ENCODE measurements around the gene SC5D.

SC5D gene, protein sequence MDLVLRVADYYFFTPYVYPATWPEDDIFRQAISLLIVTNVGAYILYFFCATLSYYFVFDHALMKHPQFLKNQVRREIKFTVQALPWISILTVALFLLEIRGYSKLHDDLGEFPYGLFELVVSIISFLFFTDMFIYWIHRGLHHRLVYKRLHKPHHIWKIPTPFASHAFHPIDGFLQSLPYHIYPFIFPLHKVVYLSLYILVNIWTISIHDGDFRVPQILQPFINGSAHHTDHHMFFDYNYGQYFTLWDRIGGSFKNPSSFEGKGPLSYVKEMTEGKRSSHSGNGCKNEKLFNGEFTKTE

GRCh38 chr11:121292495-121293287, at the start of gene SC5D:
SC5D (plus strand) TSS chr11:121292771; CDS start chr11:121303376, 10,605 bp downstream.
- DNase-seq (ENCODE audit: low spot score): peak; percentile 94

DNA sequence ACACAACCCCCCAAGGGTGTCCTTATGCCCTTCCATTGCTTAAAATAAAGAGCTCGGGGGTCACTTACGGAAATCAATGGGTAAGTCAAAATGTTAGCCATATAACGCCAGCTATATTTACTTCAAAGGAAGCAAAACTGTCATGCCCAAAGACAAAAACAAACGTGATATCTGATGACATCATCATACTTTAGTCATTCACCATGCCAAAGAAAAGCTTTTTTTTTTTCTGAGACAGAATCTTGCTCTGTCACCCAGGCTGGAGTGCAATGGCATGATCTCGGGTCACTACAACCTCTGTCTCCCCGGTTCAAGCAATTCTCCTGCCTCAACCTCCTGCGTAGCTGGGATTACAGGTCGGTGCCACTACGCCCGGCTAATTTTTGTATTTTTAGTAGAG, 47.7 kb upstream of the SC5D start:
- no peak for DNase-seq (ENCODE audit: low spot score)

GRCh38 chr11:121246021-121246768, 46.4 kb upstream of the SC5D start:
- DNase-seq (ENCODE audit: low spot score): no peak

DNA sequence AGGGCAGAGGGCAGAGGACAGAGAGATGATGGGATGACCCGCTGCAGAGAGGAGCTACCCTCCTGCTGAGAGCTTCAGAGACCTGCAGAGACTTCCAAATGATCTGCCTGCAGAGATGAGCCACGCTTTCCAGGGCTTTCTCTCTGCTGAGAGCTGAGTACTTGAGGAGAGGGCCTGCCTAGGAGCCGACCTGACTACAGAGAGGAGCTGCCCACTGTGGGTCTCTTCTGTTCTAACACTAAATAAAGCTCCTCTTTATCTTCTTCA, 45.9 kb upstream of the SC5D start:
- no peak for DNase-seq (ENCODE audit: low spot score)

GRCh38 chr11:121248496-121248895, 44.1 kb upstream of the SC5D start:
- DNase-seq (ENCODE audit: low spot score): no peak

DNA sequence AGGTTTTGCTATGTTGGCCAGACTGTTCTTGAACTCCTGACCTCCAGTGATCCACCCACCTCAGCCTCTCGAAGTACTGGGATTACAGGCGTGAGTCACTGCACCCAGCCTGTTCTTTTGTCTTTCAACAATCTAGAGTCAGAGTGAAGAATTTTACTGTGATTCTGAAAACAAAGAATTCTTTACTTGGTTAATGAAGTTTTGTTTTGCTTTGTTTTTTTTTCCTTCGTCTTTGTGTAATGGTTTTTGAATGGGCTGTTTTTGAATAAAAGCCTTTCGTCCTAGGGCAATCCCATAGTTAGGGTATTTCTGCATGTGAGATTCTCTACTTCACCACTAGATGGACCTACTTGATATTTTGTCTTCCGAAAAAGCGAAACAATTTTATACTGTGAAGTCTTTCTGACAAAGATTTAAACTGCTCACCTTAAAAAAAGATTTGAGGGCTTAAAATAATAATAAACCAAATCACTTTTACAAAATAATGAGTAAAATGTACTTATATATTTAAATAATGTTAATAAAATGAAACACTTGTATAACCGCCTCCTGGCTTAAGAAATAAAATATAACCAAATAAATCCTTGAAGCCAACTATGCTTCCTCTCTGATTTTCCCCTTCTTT, 43.4 kb upstream of the SC5D start:
- peak; percentile 50 for DNase-seq (ENCODE audit: low spot score)

DNA sequence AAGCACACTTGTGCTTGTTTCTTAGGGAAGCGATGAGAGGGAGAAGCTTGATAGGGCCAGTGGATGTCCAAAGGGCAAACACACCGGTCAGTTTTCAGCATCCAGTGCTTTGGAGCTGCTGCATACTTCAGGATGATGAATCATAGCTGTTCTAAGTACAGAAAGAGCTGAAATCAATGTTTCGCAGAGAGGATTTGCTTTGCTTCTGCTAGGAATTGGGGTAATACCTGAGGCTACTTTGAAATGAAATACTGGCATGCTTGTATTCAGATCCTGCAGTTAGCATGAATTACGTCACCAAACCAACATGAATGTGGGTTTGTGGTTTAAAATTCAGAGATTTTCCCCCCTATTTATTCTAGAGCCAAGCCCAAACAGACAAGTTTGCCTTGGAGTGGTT, 41.7 kb upstream of the SC5D start:
- no peak for DNase-seq (ENCODE audit: low spot score)

GRCh38 chr11:121253951-121254350, 38.6 kb upstream of the SC5D start:
- no peak for DNase-seq (ENCODE audit: low spot score)

- no peak for DNase-seq (ENCODE audit: low spot score)
Observed at GRCh38 chr11:121254756-121255155, 37.8 kb upstream of the SC5D start.

DNA sequence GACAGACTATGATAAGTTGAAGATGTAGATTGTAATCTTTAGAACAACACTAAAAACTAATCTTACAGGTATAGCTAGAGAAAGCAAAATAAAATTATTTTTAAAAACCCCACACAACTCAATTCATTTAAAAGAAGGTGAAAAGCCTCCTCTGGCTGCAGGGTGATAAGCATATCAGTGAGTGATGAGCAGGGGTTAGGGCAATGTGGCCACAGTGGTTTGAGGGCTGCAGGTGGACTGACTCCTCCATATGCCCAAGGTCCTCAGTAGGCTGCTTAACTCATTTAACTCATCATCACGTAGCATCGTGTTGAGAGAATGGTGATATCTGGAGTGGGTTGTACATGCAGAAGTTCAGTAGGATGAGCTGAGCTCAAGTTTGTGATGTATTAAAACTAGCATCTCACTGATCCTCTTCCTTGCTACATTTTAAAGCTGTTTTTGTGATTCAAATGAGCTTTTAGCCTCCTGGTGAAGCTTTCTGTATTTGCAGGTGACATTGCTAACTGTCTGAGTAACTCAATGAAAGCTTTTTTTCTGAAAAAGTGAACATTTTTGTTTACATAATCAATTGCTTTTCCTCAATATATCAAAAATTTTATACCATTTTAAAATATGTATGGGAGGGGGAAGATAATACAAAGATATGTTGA, 37.0 kb upstream of the SC5D start:
- no peak for DNase-seq (ENCODE audit: low spot score)

DNA sequence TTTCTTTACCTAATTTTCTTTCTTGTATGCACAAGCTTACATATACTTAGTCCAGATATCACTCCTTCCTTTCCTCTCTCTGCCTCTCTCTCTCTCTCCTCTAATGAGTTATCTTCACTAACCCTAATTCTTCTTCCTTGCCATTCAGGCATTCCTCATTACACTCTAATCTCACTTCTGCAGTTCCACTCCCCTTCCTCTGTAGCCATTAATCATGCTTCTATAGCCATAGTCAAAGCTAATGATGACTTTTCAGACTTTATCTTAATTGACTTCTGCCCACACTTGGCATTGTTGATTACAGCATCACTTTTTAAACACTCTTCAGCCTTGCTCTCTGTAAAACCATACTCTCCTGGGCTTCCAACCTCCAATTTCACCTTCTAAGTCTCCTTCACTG, 35.3 kb upstream of the SC5D start:
- peak; percentile 61 for DNase-seq (ENCODE audit: low spot score)

DNA sequence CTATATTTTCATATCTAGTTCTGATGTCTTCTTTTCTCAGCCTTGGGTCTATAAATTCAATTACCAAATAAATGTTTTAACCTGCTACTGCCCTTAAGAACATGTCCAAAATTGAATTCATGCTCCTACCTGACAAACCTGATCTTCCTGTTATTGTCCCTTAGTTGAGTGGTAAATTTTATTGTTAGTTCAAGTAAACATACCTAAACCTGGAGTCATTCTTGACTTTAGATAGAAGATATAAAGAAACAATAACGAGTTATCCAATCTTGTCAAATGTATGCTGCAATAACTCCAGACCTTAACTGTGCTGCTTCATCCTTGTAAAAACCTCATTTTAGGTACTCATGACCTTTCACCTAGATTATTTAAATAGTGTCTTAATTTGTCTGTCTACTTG, 34.6 kb upstream of the SC5D start:
- no peak for DNase-seq (ENCODE audit: low spot score)

GRCh38 chr11:121265586-121265985, 27.0 kb upstream of the SC5D start:
- no peak for DNase-seq (ENCODE audit: low spot score)

DNA sequence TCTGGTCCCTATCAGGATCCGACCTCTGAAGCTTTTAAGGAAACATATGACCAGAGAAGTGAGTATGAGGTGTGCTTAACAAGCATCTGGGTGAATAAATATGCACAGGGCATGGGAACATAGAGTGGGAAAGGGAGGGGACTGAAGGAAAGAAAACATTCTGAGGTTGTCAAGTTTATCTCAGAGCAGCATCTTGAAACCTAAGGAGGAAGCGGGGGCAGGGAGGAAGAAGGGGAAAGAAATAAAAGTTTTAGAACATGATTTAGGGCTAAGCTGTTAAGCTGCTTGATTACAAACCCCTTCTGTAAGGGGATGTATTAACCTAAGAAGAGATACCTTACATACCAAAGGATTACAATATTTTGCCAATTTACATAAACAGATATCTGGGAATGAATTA, 24.0 kb upstream of the SC5D start:
- no peak for DNase-seq (ENCODE audit: low spot score)

GRCh38 chr11:121270001-121270678, 22.4 kb upstream of the SC5D start:
- DNase-seq (ENCODE audit: low spot score): no peak

GRCh38 chr11:121274332-121274991, 18.1 kb upstream of the SC5D start:
- DNase-seq (ENCODE audit: low spot score): no peak

GRCh38 chr11:121281698-121282097, 10.9 kb upstream of the SC5D start:
- DNase-seq (ENCODE audit: low spot score): no peak

DNA sequence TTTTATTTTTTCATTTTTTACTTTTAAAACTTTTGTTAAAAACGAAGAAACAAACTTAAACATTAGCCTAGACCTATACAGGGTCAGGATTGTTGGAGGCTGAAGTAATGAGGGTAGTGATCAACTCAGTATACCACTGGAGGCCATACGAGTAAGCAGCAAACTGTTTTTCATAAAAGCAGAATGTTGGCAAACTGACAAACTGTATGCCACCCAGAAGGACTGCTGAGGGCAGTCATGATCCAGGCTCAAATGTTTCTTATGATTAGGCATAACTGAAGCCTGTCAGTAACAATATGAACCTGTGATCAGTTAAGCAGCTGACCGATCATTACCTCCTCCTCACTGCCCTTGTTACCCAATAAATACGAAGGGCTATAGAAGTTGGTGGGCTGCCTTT, 10.2 kb upstream of the SC5D start:
- DNase-seq (ENCODE audit: low spot score): peak; percentile 41

GRCh38 chr11:121282886-121283502, 9.6 kb upstream of the SC5D start:
- DNase-seq (ENCODE audit: low spot score): no peak

DNA sequence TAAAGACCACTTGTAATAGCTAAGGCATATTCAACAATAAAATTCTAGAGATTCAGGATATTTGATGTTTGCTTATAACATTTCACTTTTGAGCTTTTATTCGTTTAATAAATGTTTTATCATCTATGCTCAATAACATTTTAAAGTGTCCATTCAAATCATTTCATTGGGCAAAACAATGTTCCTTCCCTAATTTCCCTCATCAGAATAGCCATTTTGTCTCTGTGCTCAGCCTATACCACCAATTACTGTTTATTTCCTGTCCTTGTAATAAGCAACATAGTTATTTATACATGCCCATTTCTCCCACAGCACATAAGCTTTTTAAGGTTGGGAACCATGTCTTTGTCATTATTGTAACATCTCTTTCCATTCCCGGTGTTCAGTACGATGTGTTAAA, 1.3 kb upstream of the SC5D start:
- DNase-seq (ENCODE audit: low spot score): no peak
